Right lobe of liver (tissue), 4 donors: ENCODE measurements around the gene CD247.

Experiments
- POLR2A ChIP-seq: fragments of 450-650 bp; IDR thresholded peaks from one replicate; pipeline ENCODE4 v1.6.1; 2017; ENCODE audit warnings: antibody characterized with exemption, mild to moderate bottlenecking
- TF ChIP-seq, protein P1 (sequence below), 4 donors: fragments of 200-600 bp in 3 of 4; fragments of 450-650 bp in 1 of 4; IDR thresholded peaks; one replicate each; pipeline versions ENCODE4 v1.5.1 to v1.8.0; 2016 to 2022; ENCODE audit warnings: antibody characterized with exemption in 4 of 4, mild to moderate bottlenecking in 2 of 4
- donor health status: DM: no; HTN: no; CAD: no.
- donor health status: DM: no; HTN: no; CAD: no.
- donor health status: DM: no; HTN: yes; CAD: no.

- TF ChIP-seq POLR2A, result no peak
- TF ChIP-seq, protein P1, sequence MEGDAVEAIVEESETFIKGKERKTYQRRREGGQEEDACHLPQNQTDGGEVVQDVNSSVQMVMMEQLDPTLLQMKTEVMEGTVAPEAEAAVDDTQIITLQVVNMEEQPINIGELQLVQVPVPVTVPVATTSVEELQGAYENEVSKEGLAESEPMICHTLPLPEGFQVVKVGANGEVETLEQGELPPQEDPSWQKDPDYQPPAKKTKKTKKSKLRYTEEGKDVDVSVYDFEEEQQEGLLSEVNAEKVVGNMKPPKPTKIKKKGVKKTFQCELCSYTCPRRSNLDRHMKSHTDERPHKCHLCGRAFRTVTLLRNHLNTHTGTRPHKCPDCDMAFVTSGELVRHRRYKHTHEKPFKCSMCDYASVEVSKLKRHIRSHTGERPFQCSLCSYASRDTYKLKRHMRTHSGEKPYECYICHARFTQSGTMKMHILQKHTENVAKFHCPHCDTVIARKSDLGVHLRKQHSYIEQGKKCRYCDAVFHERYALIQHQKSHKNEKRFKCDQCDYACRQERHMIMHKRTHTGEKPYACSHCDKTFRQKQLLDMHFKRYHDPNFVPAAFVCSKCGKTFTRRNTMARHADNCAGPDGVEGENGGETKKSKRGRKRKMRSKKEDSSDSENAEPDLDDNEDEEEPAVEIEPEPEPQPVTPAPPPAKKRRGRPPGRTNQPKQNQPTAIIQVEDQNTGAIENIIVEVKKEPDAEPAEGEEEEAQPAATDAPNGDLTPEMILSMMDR (IDR thresholded peaks at IDR 0.05), result no peak
Observed at GRCh38 chr1:167463080-167463479, 55.2 kb downstream of the CD247 start.
